Mesenteric fat pad (tissue), 1 donor: ENCODE measurements around the gene BEX3. TPM values are rescaled to one million over a fixed set of nuclear protein-coding genes. Genes with fewer than 3 reads are reported as not detected.
"Not testable (repeated sequence)": the region's sequence is repeated elsewhere in the genome, so short reads cannot be mapped to it uniquely, and the experiment has no call there.

ENCODE experiments used
- DNase-seq: peaks from one replicate; pipeline ENCODE4 v3.0.0-alpha.2; 2020; ENCODE audit warnings: low spot score
- total RNA-seq: library from RNA; stranded (reverse); fragmentation: NEBNext Ultra II Directional; extraction: Animal tissue kit (Norgen Biotek cat#: 25700); gene quantifications from one replicate; pipeline ENCODE4 v1.2.1, GENCODE V29; 2021
- donor health status: DM: yes; HTN: yes; CAD: no.

BEX3 gene
- total RNA-seq, 1 donor from 2014 or later, result 63.9 TPM

GRCh38 chrX:103378990-103379389 is 2.7 kb downstream of the BEX3 start:
- DNase-seq, result no peak

- no peak for DNase-seq
Observed at GRCh38 chrX:103382877-103383276, 6.5 kb downstream of the BEX3 start.

- DNase-seq, result no peak
Observed at GRCh38 chrX:103384672-103385071, 8.3 kb downstream of the BEX3 start.

- DNase-seq, result not testable (repeated sequence)
Observed at GRCh38 chrX:103385283-103385830, 9.0 kb downstream of the BEX3 start.

GRCh38 chrX:103386332-103386731 is 10.0 kb downstream of the BEX3 start:
- no peak for DNase-seq

GRCh38 chrX:103393487-103393886 is 17.1 kb downstream of the BEX3 start:
- no peak for DNase-seq

- DNase-seq, result no peak
Observed at GRCh38 chrX:103396186-103396585, 19.8 kb downstream of the BEX3 start.

GRCh38 chrX:103396660-103397059 is 20.3 kb downstream of the BEX3 start:
- no peak for DNase-seq

GRCh38 chrX:103397707-103398106 is 21.4 kb downstream of the BEX3 start:
- no peak for DNase-seq

GRCh38 chrX:103398421-103398864 is 22.1 kb downstream of the BEX3 start:
- no peak for DNase-seq

GRCh38 chrX:103399744-103400143 is 23.4 kb downstream of the BEX3 start:
- no peak for DNase-seq

- DNase-seq, result no peak
Observed at GRCh38 chrX:103400931-103401330, 24.6 kb downstream of the BEX3 start.

- DNase-seq, result no peak
Observed at GRCh38 chrX:103404231-103405008, 28.1 kb downstream of the BEX3 start.

- no peak for DNase-seq
Observed at GRCh38 chrX:103405009-103405333, 28.6 kb downstream of the BEX3 start.

- DNase-seq, result no peak
Observed at GRCh38 chrX:103406256-103406655, 29.9 kb downstream of the BEX3 start.

- no peak for DNase-seq
Observed at GRCh38 chrX:103407776-103408175, 31.4 kb downstream of the BEX3 start.

- not testable (repeated sequence) for DNase-seq
Observed at GRCh38 chrX:103411721-103412120, 35.4 kb downstream of the BEX3 start.

GRCh38 chrX:103413705-103414387 is 37.5 kb downstream of the BEX3 start:
- DNase-seq, result no peak

GRCh38 chrX:103414561-103414960 is 38.2 kb downstream of the BEX3 start:
- DNase-seq, result no peak

- DNase-seq, result no peak
Observed at GRCh38 chrX:103415068-103415467, 38.7 kb downstream of the BEX3 start.

GRCh38 chrX:103415528-103415927 is 39.2 kb downstream of the BEX3 start:
- no peak for DNase-seq

- DNase-seq, result no peak
Observed at GRCh38 chrX:103417370-103417769, 41.0 kb downstream of the BEX3 start.

GRCh38 chrX:103417933-103418332 is 41.6 kb downstream of the BEX3 start:
- no peak for DNase-seq
